ENCODE data around the gene SEC62.
A peak's percentile ranks its signal among the peaks of the same experiment; 100 is the strongest.
"Not testable (repeated sequence)": the region's sequence is repeated elsewhere in the genome, so short reads cannot be mapped to it uniquely, and the experiment has no call there.

Gene SEC62

GRCh38 chr3:170016057-170016456 is 49.5 kb downstream of the SEC62 start:
- DNase-seq (ENCODE audit: low spot score) = no peak

GRCh38 chr3:170019306-170019705 is 52.7 kb downstream of the SEC62 start:
- not testable (repeated sequence) for DNase-seq (ENCODE audit: low spot score)

- DNase-seq (ENCODE audit: low spot score) = no peak
Measured at GRCh38 chr3:170021083-170021482, 54.5 kb downstream of the SEC62 start.

- no peak for DNase-seq (ENCODE audit: low spot score)
Measured at GRCh38 chr3:170022336-170022735, 55.7 kb downstream of the SEC62 start.

GRCh38 chr3:170023165-170023564 is 56.6 kb downstream of the SEC62 start:
- no peak for DNase-seq (ENCODE audit: low spot score)

GRCh38 chr3:170024581-170024980 is 58.0 kb downstream of the SEC62 start:
- no peak for DNase-seq (ENCODE audit: low spot score)

- DNase-seq (ENCODE audit: low spot score) = no peak
Measured at GRCh38 chr3:170027233-170028102, 60.9 kb downstream of the SEC62 start.

- DNase-seq (ENCODE audit: low spot score) = no peak
Measured at GRCh38 chr3:170033489-170033888, 66.9 kb downstream of the SEC62 start.

GRCh38 chr3:170037463-170038433 is 71.1 kb downstream of the SEC62 start, which contains the start of gene GPR160:
Gene GPR160, plus strand, starts transcription at chr3:170037995. Its CDS starts 45,978 bp downstream, at chr3:170083973.
- DNase-seq (ENCODE audit: low spot score) = no peak

- DNase-seq (ENCODE audit: low spot score) = no peak
Measured at GRCh38 chr3:170038434-170039110, 72.0 kb downstream of the SEC62 start.

GRCh38 chr3:170040418-170040817 is 73.8 kb downstream of the SEC62 start:
- DNase-seq (ENCODE audit: low spot score) = no peak

GRCh38 chr3:170043506-170043905 is 76.9 kb downstream of the SEC62 start:
- DNase-seq (ENCODE audit: low spot score) = no peak

- no peak for DNase-seq (ENCODE audit: low spot score)
Measured at GRCh38 chr3:170044271-170044670, 77.7 kb downstream of the SEC62 start.

- DNase-seq (ENCODE audit: low spot score) = peak; percentile 17
Measured at GRCh38 chr3:170044795-170045244, 78.2 kb downstream of the SEC62 start.

- no peak for DNase-seq (ENCODE audit: low spot score)
Measured at GRCh38 chr3:170046269-170047132, 79.9 kb downstream of the SEC62 start.

- no peak for DNase-seq (ENCODE audit: low spot score)
Measured at GRCh38 chr3:170047133-170047404, 80.5 kb downstream of the SEC62 start.
